Activated CD8-positive, alpha-beta T cell treated with anti-CD3 and anti-CD28 coated beads for 36 hours (primary cell): Measurements from ENCODE around the gene MAJIN. TPM values are rescaled to one million over a fixed set of nuclear protein-coding genes. Genes with fewer than 3 reads are reported as not detected.

Experiments
- ATAC-seq: fragments of 200-7000 bp; cut with Tn5 transposase; one replicate; pipeline ENCODE4 v1.10.0; 2021; ENCODE audit warnings: mild to moderate bottlenecking, moderate library complexity
- CTCF ChIA-PET: fragments of 350-600 bp; sonication (Branson Sonifier 250); formaldehyde crosslinking; loops from one replicate; lab custom pipeline; 2021; ENCODE audit warnings: antibody characterized with exemption; lab: Charles Lee
- POLR2A ChIA-PET: fragments of 350-600 bp; sonication (Branson Sonifier 250); formaldehyde crosslinking; loops from one replicate; lab custom pipeline; 2021; ENCODE audit warnings: antibody characterized with exemption; lab: Charles Lee
- DNase-seq: peaks from one replicate; pipeline ENCODE4 v3.0.0-alpha.2; 2020
- H3K27ac Mint-ChIP-seq: one replicate; pipeline ENCODE4 v1.8.0; 2021; ENCODE audit warnings: mild to moderate bottlenecking, mixed read lengths
- H3K27me3 Mint-ChIP-seq: one replicate; pipeline ENCODE4 v1.8.0; 2021; ENCODE audit warnings: mixed read lengths
- H3K36me3 Mint-ChIP-seq: one replicate; pipeline ENCODE4 v1.8.0; 2021; ENCODE audit warnings: low read depth, mixed read lengths
- H3K4me1 Mint-ChIP-seq: one replicate; pipeline ENCODE4 v1.8.0; 2021; ENCODE audit warnings: low read depth, mixed read lengths
- H3K4me3 Mint-ChIP-seq: one replicate; pipeline ENCODE4 v1.8.0; 2021; ENCODE audit warnings: mild to moderate bottlenecking, moderate library complexity, mixed read lengths
- H3K9me3 Mint-ChIP-seq: one replicate; pipeline ENCODE4 v1.8.0; 2021; ENCODE audit warnings: mixed read lengths
- CTCF ChIP-seq: fragments of 200-600 bp; IDR thresholded peaks from one replicate; pipeline ENCODE4 v1.8.0; 2022; ENCODE audit warnings: antibody characterized with exemption, mild to moderate bottlenecking
- intact Hi-C: fragments of 100-400 bp; cut with micrococcal nuclease; formaldehyde crosslinking; loops from one replicate; pipeline ENCODE4 v1.10.0; 2022
- total RNA-seq, 2 experiments: library from RNA; stranded (reverse); gene quantifications; one replicate each; pipeline ENCODE4 v1.2.3, GENCODE V29; 2021

MAJIN gene
- total RNA-seq, 2 experiments from 2014 or later = not detected

GRCh38 chr11:64926689-64927088, 45.2 kb downstream of the MAJIN start:
- Mint-ChIP-seq H3K4me1 (peaks cover 13% of the 10 kb centered on the region), H3K9me3 (no peaks in the 10 kb centered on the region), H3K27me3 (no peaks in the 10 kb centered on the region), H3K4me3 (no peak overlapping the region), H3K36me3 (peaks cover 2% of the 10 kb centered on the region), H3K27ac (no peak overlapping the region)
- no peak for TF ChIP-seq CTCF
- intact Hi-C loops = no loop called here
- no peak for ATAC-seq
- ChIA-PET CTCF (interaction anchor here (1.2 kb wide), 1 partner anchor 86 kb away, joined by 3 read pairs; no protein-coding TSS in a partner anchor), POLR2A (no interaction called here)
- DNase-seq = no peak

- TF ChIP-seq CTCF = no peak
- no peak overlapping the region for H3K27ac Mint-ChIP-seq
- no peaks in the 10 kb centered on the region for H3K27me3 Mint-ChIP-seq
- H3K9me3 Mint-ChIP-seq = no peaks in the 10 kb centered on the region
- CTCF ChIA-PET = interaction anchor here (1.0 to 1.2 kb wide), 2 partner anchors 87 to 151 kb away, joined by 3 read pairs; no protein-coding TSS in a partner anchor
- intact Hi-C loops = no loop called here
- DNase-seq = no peak
- no peak for ATAC-seq
- peaks cover 13% of the 10 kb centered on the region for H3K4me1 Mint-ChIP-seq
- peak overlapping the region; percentile 88 for H3K4me3 Mint-ChIP-seq
- peaks cover 2% of the 10 kb centered on the region for H3K36me3 Mint-ChIP-seq
- POLR2A ChIA-PET = interaction anchor here (0.6 to 1.7 kb wide), 5 partner anchors 8 to 368 kb away, joined by 3 to 9 read pairs (median 3); partner anchors contain the start of gene ARL2
Measured at GRCh38 chr11:64925536-64926436, 46.1 kb downstream of the MAJIN start.

- ATAC-seq (peak; percentile 9), DNase-seq (peak; percentile 17)
- intact Hi-C loops = no loop called here
- H3K4me3 Mint-ChIP-seq = peak overlapping the region; percentile 88
- peaks cover 2% of the 10 kb centered on the region for H3K36me3 Mint-ChIP-seq
- ChIA-PET POLR2A (interaction anchor here (1.1 to 1.7 kb wide), 6 partner anchors 9 to 369 kb away, joined by 3 to 9 read pairs (median 4); partner anchors contain the start of gene ARL2), CTCF (interaction anchor here (1.0 to 1.5 kb wide), 4 partner anchors 33 to 152 kb away, joined by 3 to 5 read pairs (median 4); no protein-coding TSS in a partner anchor)
- no peaks in the 10 kb centered on the region for H3K9me3 Mint-ChIP-seq
- peaks cover 13% of the 10 kb centered on the region for H3K4me1 Mint-ChIP-seq
- H3K27ac Mint-ChIP-seq = no peak overlapping the region
- no peak for TF ChIP-seq CTCF
- no peaks in the 10 kb centered on the region for H3K27me3 Mint-ChIP-seq
Measured at GRCh38 chr11:64924910-64925284, 47.0 kb downstream of the MAJIN start.

GRCh38 chr11:64923944-64924909, 47.7 kb downstream of the MAJIN start, which contains the start of gene PPP2R5B:
PPP2R5B (plus strand) TSS chr11:64924689; CDS start chr11:64925735, 1,046 bp downstream.
- peak; percentile 96 for ATAC-seq
- ChIA-PET CTCF (interaction anchor here (1.0 to 1.5 kb wide), 4 partner anchors 32 to 153 kb away, joined by 3 to 5 read pairs (median 4); no protein-coding TSS in a partner anchor), POLR2A (interaction anchor here (0.7 to 1.7 kb wide), 10 partner anchors 9 to 172 kb away, joined by 3 to 9 read pairs (median 4); partner anchors contain the start of gene ARL2)
- Mint-ChIP-seq H3K27me3 (no peaks in the 10 kb centered on the region), H3K4me1 (peaks cover 13% of the 10 kb centered on the region), H3K4me3 (peak within 1 kb of the TSS; percentile 88), H3K27ac (peak within 1 kb of the TSS; percentile 98), H3K9me3 (no peaks in the 10 kb centered on the region), H3K36me3 (peaks cover 2% of the 10 kb centered on the region)
- DNase-seq = peak; percentile 95
- intact Hi-C loops = no loop called here
- no peak for TF ChIP-seq CTCF
